PC-3 (cell line): ENCODE results near the gene USH1G. TPM values are rescaled to one million over a fixed set of nuclear protein-coding genes. Genes with fewer than 3 reads are reported as not detected.

ENCODE experiments used
- ATAC-seq: fragments of 200-7000 bp; cut with Tn5 transposase; 2 replicates; pipeline ENCODE4 v1.9.1; 2020; ENCODE audit warnings: mild to moderate bottlenecking, moderate library complexity
- BruUV-seq: library from RNA; stranded (reverse); fragments of 400-500 nt; replicated peaks from 2 replicates; lab custom pipeline; 2021; lab: Mats Ljungman, UMichigan
- CTCF ChIA-PET: fragments of 300-600 bp; sonication (Branson Sonifier 250); formaldehyde crosslinking; loops from one replicate; lab custom pipeline; 2022; ENCODE audit warnings: antibody characterized with exemption; lab: Charles Lee
- POLR2A ChIA-PET: fragments of 300-600 bp; sonication (Branson Sonifier 250); formaldehyde crosslinking; loops from one replicate; lab custom pipeline; 2022; ENCODE audit warnings: antibody characterized with exemption; ENCODE audit not compliant: unreplicated experiment; lab: Charles Lee
- DNase-seq: peaks from one replicate; pipeline ENCODE4 v3.0.0-alpha.2; 2015
- H2AFZ ChIP-seq: fragments of 300-600 bp; sonication (generic); 2 replicates; pipeline ENCODE4 v1.6.0; 2016; ENCODE audit warnings: antibody characterized with exemption, low read length
- H3F3A ChIP-seq: fragments of 300-600 bp; sonication (generic); one replicate; pipeline ENCODE4 v1.6.0; 2017; ENCODE audit warnings: antibody characterized with exemption, low read length, control low read depth, mild to moderate bottlenecking; ENCODE audit not compliant: unreplicated experiment
- H3K27ac ChIP-seq: fragments of 300-600 bp; sonication (generic); 2 replicates; pipeline ENCODE4 v1.5.1; 2016; ENCODE audit warnings: mild to moderate bottlenecking, low read length
- H3K27me3 ChIP-seq: fragments of 300-600 bp; sonication (generic); 2 replicates; pipeline ENCODE4 v1.6.1; 2016; ENCODE audit warnings: low read length, mixed read lengths
- H3K36me3 ChIP-seq: fragments of 300-600 bp; sonication (generic); 2 replicates; pipeline ENCODE4 v1.6.1; 2016; ENCODE audit warnings: low read depth, mixed run types, low read length, mixed read lengths
- H3K4me1 ChIP-seq: fragments of 300-600 bp; sonication (generic); 2 replicates; pipeline ENCODE4 v1.5.1; 2016; ENCODE audit warnings: low read length; ENCODE audit not compliant: insufficient read depth
- H3K4me2 ChIP-seq: fragments of 300-600 bp; sonication (generic); 2 replicates; pipeline ENCODE4 v1.6.0; 2016; ENCODE audit warnings: low read length
- H3K4me3 ChIP-seq: fragments of 300-600 bp; sonication (generic); 2 replicates; pipeline ENCODE4 v1.5.1; 2016; ENCODE audit warnings: mild to moderate bottlenecking, low read length, mixed read lengths
- H3K79me2 ChIP-seq: fragments of 300-600 bp; sonication (generic); 2 replicates; pipeline ENCODE4 v1.6.1; 2017; ENCODE audit warnings: low read length, mixed read lengths
- H3K9ac ChIP-seq: fragments of 300-600 bp; sonication (generic); 2 replicates; pipeline ENCODE4 v1.6.0; 2016; ENCODE audit warnings: mild to moderate bottlenecking, low read length
- H3K9me2 ChIP-seq: fragments of 300-600 bp; sonication (generic); replicated peaks from 2 replicates; pipeline ENCODE4 v1.6.1; 2016; ENCODE audit warnings: mixed run types, low read length, mixed read lengths
- H3K9me3 ChIP-seq: fragments of 300-600 bp; sonication (generic); 2 replicates; pipeline ENCODE4 v1.6.1; 2016; ENCODE audit warnings: low read length, mixed read lengths
- H4K20me1 ChIP-seq: fragments of 300-600 bp; sonication (generic); 2 replicates; pipeline ENCODE4 v1.6.1; 2016; ENCODE audit warnings: low read length, mixed read lengths
- EZH2 ChIP-seq: fragments of 300-600 bp; sonication (generic); IDR thresholded peaks from one replicate; pipeline ENCODE4 v1.6.1; 2017; ENCODE audit warnings: antibody characterized with exemption, mild to moderate bottlenecking, low read length; ENCODE audit not compliant: unreplicated experiment
- EZH2phosphoT487 ChIP-seq: fragments of 300-600 bp; sonication (generic); IDR thresholded peaks from 2 replicates; pipeline ENCODE4 v1.6.1; 2018; ENCODE audit warnings: mild to moderate bottlenecking, antibody characterized with exemption, low read length, borderline replicate concordance
- intact Hi-C: fragments of 100-400 bp; cut with micrococcal nuclease; formaldehyde crosslinking; loops from 2 replicates; pipeline ENCODE4 v1.9.0; 2023
- total RNA-seq: library from RNA; depleted of rRNA; stranded (reverse); fragments of >200 nt; gene quantifications from 2 replicates; pipeline ENCODE4 v1.2.3, GENCODE V29; 2014
- TF ChIP-seq, protein P1 (sequence below): fragments of 300-600 bp; sonication (generic); conservative IDR thresholded peaks from 2 replicates; pipeline ENCODE4 v1.5.1; 2017; ENCODE audit warnings: antibody characterized with exemption, low read depth, mild to moderate bottlenecking, low read length

USH1G gene
- total RNA-seq, 1 experiment from 2014 or later, result 0.04 TPM

DNA sequence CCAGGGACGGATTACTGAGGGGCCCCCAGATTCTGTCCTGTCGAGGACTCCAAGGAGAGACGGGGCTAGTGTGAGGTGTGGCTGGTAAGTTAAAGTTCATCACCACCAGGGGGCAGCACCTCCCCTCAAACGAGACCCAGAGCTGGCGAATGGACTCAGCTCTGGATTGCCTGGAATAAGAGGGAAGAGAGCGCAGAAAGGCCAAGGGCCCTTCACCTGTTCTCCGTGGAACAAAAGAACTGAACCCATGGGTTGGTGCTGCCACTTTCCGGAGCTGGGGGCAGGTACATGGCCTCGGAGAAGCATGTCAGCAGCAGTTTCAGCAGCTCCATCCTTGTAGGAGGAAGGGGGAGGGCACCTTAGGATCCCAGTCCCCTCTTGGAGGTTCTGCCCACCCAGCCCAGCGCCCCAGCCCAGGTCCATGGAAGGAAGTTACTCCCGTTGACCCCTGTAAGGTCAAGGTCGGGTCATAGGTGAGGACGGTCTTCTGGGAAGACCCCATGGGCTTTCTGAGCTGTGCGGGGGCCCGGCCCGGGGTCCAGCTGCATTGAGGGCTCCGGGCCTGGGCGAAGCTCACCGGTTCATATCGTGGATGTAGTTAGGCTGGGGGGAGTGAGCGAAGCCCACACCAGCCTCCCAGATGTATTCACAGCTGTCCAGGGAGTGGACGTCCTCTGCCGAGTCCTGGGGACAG, 38.7 kb upstream of the USH1G start:
- H3F3A ChIP-seq, result no peaks in the 10 kb centered on the region
- intact Hi-C loops, result loop anchor here (1.0 to 5.0 kb wide), 6 partner anchors 25 to 240 kb away; partner anchors contain the start of genes CDR2L and MRPL58

DNA sequence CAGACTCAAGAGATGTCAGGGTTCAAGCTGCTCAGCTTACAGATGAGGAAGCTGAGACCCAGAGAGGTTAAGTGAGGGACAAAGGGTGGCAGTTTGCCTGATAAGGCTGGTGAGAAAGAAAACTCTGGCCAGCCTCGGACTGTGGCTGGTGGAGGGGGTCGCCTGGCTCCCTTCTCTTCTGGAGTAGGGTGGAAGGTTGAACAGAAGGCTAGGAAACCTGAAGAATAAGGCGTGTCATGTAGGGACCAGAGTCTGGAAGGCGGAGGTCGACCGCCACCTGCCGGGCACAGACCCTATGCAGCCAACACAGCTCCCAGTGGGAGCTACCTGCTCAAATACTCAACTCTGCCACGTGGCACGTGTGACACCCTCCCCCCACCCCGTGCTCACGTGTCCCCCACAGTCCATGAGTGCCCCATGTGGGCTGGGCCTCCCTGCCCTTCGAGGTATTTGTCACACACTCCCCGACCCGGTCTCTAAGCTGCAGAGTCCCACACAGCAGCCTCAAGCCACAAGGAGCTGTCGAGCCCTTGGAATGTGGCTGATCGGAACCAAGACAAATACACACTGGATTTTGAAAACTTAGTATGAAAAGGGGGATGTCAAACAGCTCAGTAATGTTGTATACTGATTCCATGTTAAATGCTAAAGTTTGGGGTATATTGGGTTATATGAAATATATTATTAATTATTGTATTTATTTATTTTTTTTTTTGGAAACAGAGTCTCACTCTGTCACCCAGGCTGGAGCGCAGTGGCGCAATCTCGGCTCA, 37.7 kb upstream of the USH1G start:
- BruUV-seq, result no TSS peak
- CTCF ChIA-PET, result interaction anchor here (0.5 to 2.5 kb wide), 15 partner anchors 12 to 246 kb away, joined by 3 to 14 read pairs (median 5); partner anchors contain the start of genes CDR2L, HID1 and MRPL58
- Histone ChIP-seq H3K27ac (no peak overlapping the region), H3K9me3 (no peaks in the 10 kb centered on the region), H3K79me2 (no peaks in the 10 kb centered on the region), H3K4me3 (no peak overlapping the region), H3K4me2 (no peak overlapping the region), H2AFZ (no peak overlapping the region), H3F3A (no peaks in the 10 kb centered on the region), H3K4me1 (no peaks in the 10 kb centered on the region), H3K36me3 (no peaks in the 10 kb centered on the region), H3K9me2 (no peaks in the 10 kb centered on the region), H4K20me1 (no peaks in the 10 kb centered on the region), H3K27me3 (no peaks in the 10 kb centered on the region), H3K9ac (no peak overlapping the region)
- intact Hi-C loops, result loop anchor here (1.0 to 5.0 kb wide), 6 partner anchors 26 to 242 kb away; partner anchors contain the start of genes CDR2L and MRPL58
- no peak for ATAC-seq
- TF ChIP-seq EZH2phosphoT487 (no peak), EZH2 (no peak)
- TF ChIP-seq, protein P1, sequence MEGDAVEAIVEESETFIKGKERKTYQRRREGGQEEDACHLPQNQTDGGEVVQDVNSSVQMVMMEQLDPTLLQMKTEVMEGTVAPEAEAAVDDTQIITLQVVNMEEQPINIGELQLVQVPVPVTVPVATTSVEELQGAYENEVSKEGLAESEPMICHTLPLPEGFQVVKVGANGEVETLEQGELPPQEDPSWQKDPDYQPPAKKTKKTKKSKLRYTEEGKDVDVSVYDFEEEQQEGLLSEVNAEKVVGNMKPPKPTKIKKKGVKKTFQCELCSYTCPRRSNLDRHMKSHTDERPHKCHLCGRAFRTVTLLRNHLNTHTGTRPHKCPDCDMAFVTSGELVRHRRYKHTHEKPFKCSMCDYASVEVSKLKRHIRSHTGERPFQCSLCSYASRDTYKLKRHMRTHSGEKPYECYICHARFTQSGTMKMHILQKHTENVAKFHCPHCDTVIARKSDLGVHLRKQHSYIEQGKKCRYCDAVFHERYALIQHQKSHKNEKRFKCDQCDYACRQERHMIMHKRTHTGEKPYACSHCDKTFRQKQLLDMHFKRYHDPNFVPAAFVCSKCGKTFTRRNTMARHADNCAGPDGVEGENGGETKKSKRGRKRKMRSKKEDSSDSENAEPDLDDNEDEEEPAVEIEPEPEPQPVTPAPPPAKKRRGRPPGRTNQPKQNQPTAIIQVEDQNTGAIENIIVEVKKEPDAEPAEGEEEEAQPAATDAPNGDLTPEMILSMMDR, result 0 out of 2 replicates have a peak, but pooled peaks have one; percentile 13
- no peak for DNase-seq
- POLR2A ChIA-PET, result interaction anchor here (0.6 kb wide), 1 partner anchor 102 kb away, joined by 5 read pairs; no protein-coding TSS in a partner anchor

More for the DNA sequence above, 38.7 kb upstream of the USH1G start:
- no TSS peak for BruUV-seq
- Histone ChIP-seq H3K9me2 (no peaks in the 10 kb centered on the region), H3K4me3 (no peak overlapping the region), H3K27me3 (no peaks in the 10 kb centered on the region), H3K9ac (no peak overlapping the region), H3K9me3 (no peaks in the 10 kb centered on the region), H3K4me1 (no peaks in the 10 kb centered on the region), H3K79me2 (no peaks in the 10 kb centered on the region), H3K27ac (no peak overlapping the region), H3K4me2 (no peak overlapping the region), H3K36me3 (no peaks in the 10 kb centered on the region), H4K20me1 (no peaks in the 10 kb centered on the region), H2AFZ (no peak overlapping the region)
- POLR2A ChIA-PET, result interaction anchor here (0.5 to 1.1 kb wide), 2 partner anchors 25 to 48 kb away, joined by 6 to 14 read pairs; partner anchors contain the start of gene CDR2L
- ATAC-seq (peak; percentile 92), DNase-seq (peak; percentile 95)
- CTCF ChIA-PET, result interaction anchor here (0.5 to 2.5 kb wide), 17 partner anchors 11 to 450 kb away, joined by 3 to 14 read pairs (median 5); partner anchors contain the start of genes CDR2L, HID1, MRPL58 and OTOP2
- TF ChIP-seq, protein P1, result peak; percentile 93
- TF ChIP-seq EZH2phosphoT487, result no peak
